Non-pigmented ciliary epithelial cell (primary cell): ENCODE measurements around the gene PTBP1.

Experiments used
- DNase-seq: peaks from one replicate; pipeline ENCODE4 v3.0.0-alpha.2; 2010; ENCODE audit warnings: low read depth

The PTBP1 gene

DNA sequence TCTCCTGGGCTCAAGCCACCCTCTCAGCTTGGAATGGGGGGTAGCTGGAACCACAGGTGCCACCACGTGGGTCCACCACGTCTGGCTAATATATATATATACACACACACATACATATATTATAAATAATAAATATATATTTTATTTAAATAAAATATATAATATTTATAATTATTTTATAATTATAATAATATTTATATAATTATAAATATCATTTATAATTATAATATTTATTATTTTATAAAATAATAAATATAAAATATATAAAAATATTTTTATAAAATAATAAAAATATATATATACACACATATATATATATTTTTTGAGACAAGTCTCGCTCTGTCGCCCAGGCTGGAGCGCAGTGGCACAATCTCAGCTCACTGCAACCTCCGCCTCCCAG is 57.3 kb downstream of the PTBP1 start:
- no peak for DNase-seq

DNA sequence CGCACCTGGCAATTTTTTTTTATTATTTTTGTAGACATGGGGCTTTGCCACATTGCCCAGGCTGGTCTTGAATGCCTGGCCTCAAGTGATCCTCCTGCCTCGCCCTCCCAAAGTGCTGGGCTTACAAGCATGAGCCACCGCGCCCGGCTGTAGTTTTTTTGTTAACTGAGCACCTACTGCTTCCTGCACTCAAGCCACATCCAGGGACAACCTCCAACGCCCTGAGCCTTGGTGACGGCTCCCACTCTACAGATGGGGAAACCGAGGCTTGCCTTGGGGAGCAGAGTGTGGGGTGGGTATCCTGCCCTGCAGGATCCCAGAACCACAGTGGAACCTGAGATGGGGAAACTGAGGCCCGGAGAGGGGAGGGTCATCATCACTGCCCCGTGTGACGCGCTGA is 57.9 kb downstream of the PTBP1 start:
- DNase-seq, result no peak

DNA sequence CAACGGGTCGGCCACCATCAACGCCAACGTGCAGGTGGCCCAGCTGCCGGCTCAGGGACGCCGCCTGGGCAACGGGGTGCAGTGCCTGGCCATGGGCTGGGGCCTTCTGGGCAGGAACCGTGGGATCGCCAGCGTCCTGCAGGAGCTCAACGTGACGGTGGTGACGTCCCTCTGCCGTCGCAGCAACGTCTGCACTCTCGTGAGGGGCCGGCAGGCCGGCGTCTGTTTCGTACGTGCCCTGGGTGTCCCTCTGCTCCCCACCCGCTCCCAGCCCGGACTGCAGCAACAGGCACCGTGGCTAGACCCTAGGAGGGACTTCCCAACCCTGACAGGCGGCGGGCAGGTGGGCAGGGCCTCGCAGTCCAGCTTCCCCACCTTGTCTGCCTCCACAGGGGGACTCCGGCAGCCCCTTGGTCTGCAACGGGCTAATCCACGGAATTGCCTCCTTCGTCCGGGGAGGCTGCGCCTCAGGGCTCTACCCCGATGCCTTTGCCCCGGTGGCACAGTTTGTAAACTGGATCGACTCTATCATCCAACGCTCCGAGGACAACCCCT is 58.4 kb downstream of the PTBP1 start:
- DNase-seq, result no peak

DNA sequence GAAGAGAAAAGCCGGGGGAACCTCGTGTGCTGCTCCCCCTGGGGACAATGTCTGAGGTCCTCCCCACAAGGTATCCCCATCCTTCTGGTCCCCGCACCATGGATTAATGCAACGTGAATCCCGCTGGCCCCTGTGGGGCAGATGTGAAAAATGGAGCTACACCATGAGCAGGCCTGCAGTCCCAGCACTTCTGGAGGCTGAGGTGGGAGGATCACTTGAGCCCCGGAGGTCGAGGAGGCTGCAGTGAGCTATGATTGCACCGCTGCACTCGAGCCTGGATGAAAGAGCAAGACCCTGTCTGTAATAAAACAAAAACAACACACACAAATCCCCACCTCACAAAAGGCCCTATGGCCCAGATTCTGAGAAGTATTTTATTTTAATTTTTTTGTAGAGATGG is 61.0 kb downstream of the PTBP1 start:
- no peak for DNase-seq

DNA sequence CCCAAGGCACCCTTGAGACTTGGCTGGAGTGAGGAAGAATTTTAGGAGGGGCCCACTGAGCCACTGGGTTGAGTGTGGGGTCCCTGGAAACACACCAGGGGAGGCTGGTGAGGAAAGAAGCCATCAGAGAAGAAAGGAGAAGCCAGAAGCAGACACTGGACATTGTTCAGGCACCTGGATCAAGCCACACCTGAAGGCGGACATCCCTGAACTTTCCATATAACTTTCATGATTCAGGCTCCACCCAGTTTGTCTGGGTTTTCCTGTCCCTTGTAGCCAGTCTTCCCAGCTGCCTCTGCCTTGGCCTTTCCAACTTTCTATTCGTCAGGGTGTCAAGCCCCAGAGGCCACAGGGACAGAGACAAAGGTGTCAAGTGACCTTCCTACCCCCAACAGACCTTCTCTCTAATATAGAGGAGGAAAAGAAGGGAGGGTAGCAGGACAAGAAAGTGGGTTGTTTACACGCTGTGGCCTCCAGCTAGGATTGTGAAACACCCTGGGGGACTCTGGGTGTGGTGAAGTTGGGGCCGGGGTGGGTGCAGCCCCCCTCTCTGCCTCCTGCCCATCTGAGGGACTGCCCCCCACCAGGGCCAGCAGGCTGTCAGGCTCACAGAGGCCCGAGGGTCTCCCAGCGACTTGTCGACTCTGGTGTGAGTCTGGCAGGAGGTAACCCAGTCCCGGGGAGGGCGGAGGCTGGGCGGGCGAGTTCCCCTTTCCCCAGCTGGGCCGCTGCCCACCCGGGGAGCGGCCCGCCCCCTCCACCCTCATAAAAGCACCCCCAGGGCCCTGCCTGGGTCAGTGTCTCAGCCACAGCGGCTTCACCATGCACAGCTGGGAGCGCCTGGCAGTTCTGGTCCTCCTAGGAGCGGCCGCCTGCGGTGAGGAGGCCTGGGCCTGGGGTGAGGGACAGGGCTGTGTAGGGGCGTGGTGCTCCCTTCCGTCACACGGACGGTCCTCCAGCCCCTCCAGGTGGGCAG is 61.9 kb downstream of the PTBP1 start, which contains the start of gene CFD:
Gene CFD, plus strand, starts transcription at position 797 of the 976 bp plus-strand sequence. Its CDS starts 26 bp downstream, at position 823.
- DNase-seq, result no peak

DNA sequence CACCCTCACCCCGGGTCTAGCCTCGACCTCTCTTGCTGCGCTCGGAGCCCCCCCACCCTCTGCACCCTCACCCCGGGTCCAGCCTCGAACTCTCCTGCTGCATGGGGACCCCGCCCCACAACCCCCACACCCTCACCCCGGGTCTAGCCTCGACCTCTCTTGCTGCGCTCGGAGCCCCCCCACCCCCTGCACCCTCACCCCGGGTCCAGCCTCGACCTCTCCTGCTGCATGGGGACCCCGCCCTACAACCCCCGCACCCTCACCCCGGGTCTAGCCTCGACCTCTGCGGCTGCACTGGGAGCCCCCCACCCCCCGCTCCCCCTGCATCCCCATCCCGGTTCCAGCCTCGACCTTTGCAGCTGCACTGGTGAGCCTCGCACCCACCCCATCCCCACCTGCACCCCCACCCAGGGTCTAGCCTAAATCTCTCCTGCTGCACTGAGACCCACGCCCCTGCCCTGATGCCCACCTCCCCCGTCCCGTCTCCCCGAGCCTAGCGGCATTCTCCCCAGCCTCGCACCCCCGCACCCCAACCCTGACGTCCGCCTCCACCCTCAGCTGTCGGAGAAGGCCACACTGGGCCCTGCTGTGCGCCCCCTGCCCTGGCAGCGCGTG is 64.0 kb downstream of the PTBP1 start:
- no peak for DNase-seq
